ENCODE measurements around the gene FAM117B.

DNA sequence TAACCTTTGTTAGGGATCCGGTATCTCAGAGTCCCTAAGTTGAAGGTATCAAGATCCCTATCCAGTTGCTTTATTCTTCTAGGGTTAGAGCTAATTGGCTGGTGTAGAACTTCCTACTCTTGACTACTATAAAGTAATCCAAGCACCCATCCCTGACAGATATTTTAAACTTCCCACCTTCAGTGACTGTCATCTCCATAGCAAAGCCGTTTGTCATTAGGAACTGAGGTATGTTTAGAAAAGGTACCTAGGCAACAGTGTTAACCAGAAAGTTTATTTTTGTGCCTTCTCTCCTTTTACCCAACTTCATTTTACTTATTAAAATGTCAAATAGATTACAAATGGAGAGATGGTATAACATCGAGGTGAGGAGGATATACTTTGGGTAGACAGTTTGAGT, 4.5 kb downstream of the FAM117B start:
- TF ChIP-seq, protein P1, sequence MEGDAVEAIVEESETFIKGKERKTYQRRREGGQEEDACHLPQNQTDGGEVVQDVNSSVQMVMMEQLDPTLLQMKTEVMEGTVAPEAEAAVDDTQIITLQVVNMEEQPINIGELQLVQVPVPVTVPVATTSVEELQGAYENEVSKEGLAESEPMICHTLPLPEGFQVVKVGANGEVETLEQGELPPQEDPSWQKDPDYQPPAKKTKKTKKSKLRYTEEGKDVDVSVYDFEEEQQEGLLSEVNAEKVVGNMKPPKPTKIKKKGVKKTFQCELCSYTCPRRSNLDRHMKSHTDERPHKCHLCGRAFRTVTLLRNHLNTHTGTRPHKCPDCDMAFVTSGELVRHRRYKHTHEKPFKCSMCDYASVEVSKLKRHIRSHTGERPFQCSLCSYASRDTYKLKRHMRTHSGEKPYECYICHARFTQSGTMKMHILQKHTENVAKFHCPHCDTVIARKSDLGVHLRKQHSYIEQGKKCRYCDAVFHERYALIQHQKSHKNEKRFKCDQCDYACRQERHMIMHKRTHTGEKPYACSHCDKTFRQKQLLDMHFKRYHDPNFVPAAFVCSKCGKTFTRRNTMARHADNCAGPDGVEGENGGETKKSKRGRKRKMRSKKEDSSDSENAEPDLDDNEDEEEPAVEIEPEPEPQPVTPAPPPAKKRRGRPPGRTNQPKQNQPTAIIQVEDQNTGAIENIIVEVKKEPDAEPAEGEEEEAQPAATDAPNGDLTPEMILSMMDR (IDR thresholded peaks at IDR 0.05) = no peak
- no peak for TF ChIP-seq POLR2A (IDR thresholded peaks at IDR 0.05)
